GM23248 (cell line): Measurements from ENCODE around the gene APCDD1.

Experiments
- EZH2 ChIP-seq: fragments of 200-600 bp; sonication (generic); IDR thresholded peaks from 2 replicates; pipeline ENCODE4 v1.6.1; 2018; ENCODE audit warnings: antibody characterized with exemption, mild to moderate bottlenecking; ENCODE audit not compliant: insufficient read depth, poor library complexity, severe bottlenecking
- EZH2phosphoT487 ChIP-seq: fragments of 200-600 bp; sonication (generic); IDR thresholded peaks from 2 replicates; pipeline ENCODE4 v1.6.1; 2018; ENCODE audit warnings: antibody characterized with exemption, moderate library complexity, mild to moderate bottlenecking, low read depth; ENCODE audit not compliant: insufficient read depth

DNA sequence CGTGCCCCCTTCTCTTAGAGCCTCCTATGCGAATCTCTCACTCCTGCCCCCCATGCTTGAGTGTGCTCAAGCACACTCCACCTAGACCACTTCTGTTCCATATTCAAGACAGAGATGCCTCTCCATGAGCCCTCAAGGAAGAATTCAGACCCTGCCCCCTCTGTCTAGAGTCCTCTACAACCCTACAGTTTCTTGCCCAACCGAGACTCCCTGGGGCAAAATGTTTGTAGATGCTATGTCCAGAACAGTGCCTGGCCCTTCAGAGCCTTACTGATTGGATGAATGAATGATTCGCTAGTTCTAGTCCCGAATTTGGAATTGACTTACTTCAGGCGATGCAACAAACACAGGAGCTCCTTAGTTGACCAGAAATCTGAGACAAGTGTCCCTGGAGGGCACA, 8.7 kb downstream of the APCDD1 start:
- TF ChIP-seq EZH2phosphoT487 = no peak
- no peak for TF ChIP-seq EZH2
